ENCODE results near the gene HSD17B7. TPM values are rescaled to one million over a fixed set of nuclear protein-coding genes. Genes with fewer than 3 reads are reported as not detected.

HSD17B7 gene
- total RNA-seq, 1 donor from 2014 or later, result 11.6 TPM

DNA sequence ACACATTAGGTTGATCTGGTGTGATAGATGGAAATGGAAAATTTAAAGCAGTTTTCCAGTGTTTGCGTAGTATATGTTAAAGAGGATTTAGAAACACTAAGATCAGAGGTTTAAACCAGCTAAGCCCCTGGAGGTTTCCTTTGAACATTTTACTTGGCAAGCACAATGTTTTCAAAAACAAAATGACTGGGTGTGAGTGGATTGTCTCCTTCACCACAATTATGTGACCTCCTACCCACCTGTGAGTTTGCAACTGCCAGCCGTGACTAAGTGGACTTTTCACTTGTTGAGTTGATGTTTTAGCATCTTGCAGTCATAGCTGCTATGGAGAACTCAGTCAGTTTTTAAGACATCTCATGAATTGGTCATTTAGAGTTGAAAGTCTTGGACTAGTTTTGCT is 65.8 kb downstream of the HSD17B7 start:
- no peak overlapping the region for H3K4me3 ChIP-seq (ENCODE audit: low read depth, low read length)
- TF ChIP-seq, protein P1, sequence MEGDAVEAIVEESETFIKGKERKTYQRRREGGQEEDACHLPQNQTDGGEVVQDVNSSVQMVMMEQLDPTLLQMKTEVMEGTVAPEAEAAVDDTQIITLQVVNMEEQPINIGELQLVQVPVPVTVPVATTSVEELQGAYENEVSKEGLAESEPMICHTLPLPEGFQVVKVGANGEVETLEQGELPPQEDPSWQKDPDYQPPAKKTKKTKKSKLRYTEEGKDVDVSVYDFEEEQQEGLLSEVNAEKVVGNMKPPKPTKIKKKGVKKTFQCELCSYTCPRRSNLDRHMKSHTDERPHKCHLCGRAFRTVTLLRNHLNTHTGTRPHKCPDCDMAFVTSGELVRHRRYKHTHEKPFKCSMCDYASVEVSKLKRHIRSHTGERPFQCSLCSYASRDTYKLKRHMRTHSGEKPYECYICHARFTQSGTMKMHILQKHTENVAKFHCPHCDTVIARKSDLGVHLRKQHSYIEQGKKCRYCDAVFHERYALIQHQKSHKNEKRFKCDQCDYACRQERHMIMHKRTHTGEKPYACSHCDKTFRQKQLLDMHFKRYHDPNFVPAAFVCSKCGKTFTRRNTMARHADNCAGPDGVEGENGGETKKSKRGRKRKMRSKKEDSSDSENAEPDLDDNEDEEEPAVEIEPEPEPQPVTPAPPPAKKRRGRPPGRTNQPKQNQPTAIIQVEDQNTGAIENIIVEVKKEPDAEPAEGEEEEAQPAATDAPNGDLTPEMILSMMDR (conservative IDR thresholded peaks at IDR 0.05; ENCODE audit: low read depth, low read length), result no peak
- DNase-seq (ENCODE audit: low read depth), result peak; percentile 93

DNA sequence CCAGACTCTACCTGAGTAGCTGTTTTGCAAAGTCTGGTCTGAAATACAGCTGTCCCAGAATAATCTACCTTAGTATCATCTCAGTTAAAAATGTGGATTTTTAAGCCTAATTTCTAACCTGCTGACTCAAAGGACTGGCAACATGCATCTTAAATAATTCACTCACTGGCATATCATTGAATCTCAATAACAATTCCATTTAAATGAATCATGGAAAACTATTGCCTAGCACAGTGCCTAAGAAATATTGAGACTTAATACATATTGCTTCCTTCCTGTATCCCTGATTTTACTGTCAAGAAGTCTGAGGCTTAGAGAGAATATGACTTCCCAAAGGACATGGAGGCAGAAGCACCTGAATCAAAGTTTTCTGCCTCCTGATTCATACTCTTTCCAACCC is 67.3 kb downstream of the HSD17B7 start:
- DNase-seq (ENCODE audit: low read depth), result no peak
- TF ChIP-seq, protein P1 (conservative IDR thresholded peaks at IDR 0.05; ENCODE audit: low read depth, low read length), result no peak
- H3K4me3 ChIP-seq (ENCODE audit: low read depth, low read length), result no peak overlapping the region

DNA sequence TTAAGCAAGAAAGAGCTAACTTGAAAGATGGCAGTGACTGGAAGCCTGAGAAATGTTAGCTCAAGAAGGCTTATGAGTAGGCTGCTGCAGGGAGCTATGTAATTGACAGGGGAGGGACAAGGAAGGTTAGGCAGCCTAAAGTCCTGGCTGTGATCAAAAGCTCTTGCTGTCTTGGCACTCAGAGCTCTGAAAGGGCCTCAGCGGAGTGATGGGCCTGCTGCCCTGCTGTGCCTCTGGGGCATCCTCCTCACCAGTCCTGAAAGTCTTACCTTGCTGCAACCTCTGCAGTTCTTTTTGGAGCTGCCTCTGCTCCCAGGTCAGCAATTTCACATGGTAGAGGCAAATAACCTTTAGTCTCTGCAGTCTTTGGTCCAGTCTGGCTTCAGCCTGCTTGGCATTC is 68.7 kb downstream of the HSD17B7 start:
- no peak overlapping the region for H3K4me3 ChIP-seq (ENCODE audit: low read depth, low read length)
- DNase-seq (ENCODE audit: low read depth), result no peak
- TF ChIP-seq, protein P1 (conservative IDR thresholded peaks at IDR 0.05; ENCODE audit: low read depth, low read length), result no peak

DNA sequence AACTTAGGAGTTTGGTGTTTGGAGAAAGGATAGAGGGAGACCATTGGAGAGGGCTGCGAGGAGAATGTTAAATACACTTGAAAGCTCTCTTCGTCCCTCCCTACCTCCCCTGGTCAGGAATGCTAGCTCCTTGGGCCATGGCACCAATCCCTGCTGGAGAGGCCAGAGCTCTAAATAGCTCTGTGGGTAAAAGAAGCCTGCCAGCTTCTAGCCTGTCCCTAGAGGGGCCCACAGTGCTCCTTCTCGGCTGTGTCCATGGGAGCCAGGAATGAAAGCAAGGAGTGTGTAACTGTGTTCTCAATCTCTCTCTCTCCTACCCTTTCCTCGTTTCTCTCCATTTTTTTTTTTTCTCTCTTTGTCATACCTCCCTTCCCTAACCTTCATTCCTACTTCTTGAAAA is 70.6 kb downstream of the HSD17B7 start, which contains the start of gene CCDC190:
TSS of gene CCDC190 (minus strand) at position 75 of the 400 bp plus-strand sequence. CDS start 1,529 bp downstream, outside the sequence.
- H3K4me3 ChIP-seq (ENCODE audit: low read depth, low read length), result no peak within 1 kb of the TSS
- no peak for DNase-seq (ENCODE audit: low read depth)
- TF ChIP-seq, protein P1 (conservative IDR thresholded peaks at IDR 0.05; ENCODE audit: low read depth, low read length), result no peak

DNA sequence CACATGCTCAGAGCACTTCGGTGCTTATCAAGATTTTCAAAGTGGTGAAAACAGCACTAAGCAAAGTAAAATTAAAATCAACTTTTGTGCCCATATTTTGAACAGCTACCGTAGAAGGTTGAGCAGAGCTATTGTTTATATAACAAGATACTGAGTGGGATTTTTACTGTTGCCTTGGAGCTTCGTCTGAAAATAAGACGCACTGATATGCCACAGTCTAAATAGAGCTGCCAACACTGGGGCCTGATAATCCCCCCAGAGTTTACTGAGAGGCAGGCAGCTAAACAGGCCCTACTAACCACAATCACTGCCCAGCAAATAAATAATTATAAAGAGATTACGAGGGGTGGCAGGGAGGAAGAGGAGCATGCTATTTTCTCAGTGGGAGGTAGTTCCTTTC is 71.1 kb downstream of the HSD17B7 start:
- DNase-seq (ENCODE audit: low read depth), result no peak
- no peak overlapping the region for H3K4me3 ChIP-seq (ENCODE audit: low read depth, low read length)
- TF ChIP-seq, protein P1 (conservative IDR thresholded peaks at IDR 0.05; ENCODE audit: low read depth, low read length), result no peak

Other genes with a start within 250 kb of the HSD17B7 start
- 58.2 and 71.5 TPM in 2 replicates for gene UAP1, start 229.0 kb upstream of the HSD17B7 start, total RNA-seq
- gene DDR2, start 158.2 kb upstream of the HSD17B7 start, total RNA-seq, result 0.07 and 1.3 TPM in 2 replicates
- not detected in 2 replicates for gene CCDC190, start 70.5 kb downstream of the HSD17B7 start, total RNA-seq

All from epithelial cell of proximal tubule (primary cell).